ENCODE results near the gene COG7.
"Not testable (repeated sequence)": the region's sequence is repeated elsewhere in the genome, so short reads cannot be mapped to it uniquely, and the experiment has no call there.

GRCh38 chr16:23389936-23390335 is 63.1 kb downstream of the COG7 start:
- TF ChIP-seq CTCF (conservative IDR thresholded peaks at IDR 0.05 in 1 of 2, IDR thresholded peaks at IDR 0.05 in 1 of 2; ENCODE audit: low read depth in 1 of 2, low read length in 2 of 2); EZH2 (IDR thresholded peaks at IDR 0.05; ENCODE audit: low read length, missing control alignments): not testable (repeated sequence)
